ENCODE measurements around the gene SH3PXD2A.

DNA sequence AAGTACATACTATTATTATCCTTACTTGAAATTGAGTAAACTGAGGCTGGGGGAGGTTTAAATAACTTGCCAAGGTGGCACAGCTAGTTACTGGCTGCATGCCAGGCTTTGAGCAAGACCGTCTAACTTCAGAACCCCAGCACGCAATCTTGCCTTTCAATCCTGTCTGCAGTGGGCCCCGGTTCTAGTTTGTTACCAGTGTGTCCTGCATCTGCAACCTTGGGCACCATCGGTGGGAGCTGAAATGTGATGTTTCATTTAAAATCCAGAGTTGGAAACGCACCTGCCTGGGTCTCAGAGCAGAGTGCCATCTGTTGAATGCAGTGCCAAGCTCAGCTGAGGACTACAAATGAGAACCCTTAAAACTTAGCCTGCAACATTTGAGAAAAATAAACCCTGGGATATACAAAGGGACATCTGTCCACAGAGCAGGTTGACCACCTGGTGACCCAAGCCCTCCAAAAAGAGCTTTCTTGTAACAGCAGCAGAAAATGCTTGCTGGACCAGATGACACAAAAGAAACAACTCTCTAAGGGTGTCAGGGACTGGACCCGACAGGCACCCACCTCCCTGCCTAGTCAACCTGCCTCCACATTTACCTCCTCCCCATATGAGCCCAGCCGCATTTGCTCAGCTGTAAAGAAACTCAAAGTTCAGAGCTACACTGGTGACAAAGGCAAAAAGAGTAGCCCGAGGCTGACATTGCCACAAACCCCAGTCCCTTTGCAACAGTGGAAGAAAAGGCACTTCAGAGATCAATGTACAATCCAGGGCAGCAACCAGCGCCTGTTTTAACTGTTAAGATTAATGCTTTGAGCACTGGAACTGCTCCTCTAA is 1.7 kb downstream of the SH3PXD2A start:
- TF ChIP-seq, protein P1, sequence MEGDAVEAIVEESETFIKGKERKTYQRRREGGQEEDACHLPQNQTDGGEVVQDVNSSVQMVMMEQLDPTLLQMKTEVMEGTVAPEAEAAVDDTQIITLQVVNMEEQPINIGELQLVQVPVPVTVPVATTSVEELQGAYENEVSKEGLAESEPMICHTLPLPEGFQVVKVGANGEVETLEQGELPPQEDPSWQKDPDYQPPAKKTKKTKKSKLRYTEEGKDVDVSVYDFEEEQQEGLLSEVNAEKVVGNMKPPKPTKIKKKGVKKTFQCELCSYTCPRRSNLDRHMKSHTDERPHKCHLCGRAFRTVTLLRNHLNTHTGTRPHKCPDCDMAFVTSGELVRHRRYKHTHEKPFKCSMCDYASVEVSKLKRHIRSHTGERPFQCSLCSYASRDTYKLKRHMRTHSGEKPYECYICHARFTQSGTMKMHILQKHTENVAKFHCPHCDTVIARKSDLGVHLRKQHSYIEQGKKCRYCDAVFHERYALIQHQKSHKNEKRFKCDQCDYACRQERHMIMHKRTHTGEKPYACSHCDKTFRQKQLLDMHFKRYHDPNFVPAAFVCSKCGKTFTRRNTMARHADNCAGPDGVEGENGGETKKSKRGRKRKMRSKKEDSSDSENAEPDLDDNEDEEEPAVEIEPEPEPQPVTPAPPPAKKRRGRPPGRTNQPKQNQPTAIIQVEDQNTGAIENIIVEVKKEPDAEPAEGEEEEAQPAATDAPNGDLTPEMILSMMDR (IDR thresholded peaks at IDR 0.05) = no peak
- TF ChIP-seq POLR2A (IDR thresholded peaks at IDR 0.05) = peak; percentile 27
